Measurements from ENCODE around the gene FAM50B. TPM values are rescaled to one million over a fixed set of nuclear protein-coding genes. Genes with fewer than 3 reads are reported as not detected.
"Not testable (repeated sequence)": the region's sequence is repeated elsewhere in the genome, so short reads cannot be mapped to it uniquely, and the experiment has no call there.

Gene FAM50B
- total RNA-seq, 1 donor from 2014 or later, result 8.1 TPM

DNA sequence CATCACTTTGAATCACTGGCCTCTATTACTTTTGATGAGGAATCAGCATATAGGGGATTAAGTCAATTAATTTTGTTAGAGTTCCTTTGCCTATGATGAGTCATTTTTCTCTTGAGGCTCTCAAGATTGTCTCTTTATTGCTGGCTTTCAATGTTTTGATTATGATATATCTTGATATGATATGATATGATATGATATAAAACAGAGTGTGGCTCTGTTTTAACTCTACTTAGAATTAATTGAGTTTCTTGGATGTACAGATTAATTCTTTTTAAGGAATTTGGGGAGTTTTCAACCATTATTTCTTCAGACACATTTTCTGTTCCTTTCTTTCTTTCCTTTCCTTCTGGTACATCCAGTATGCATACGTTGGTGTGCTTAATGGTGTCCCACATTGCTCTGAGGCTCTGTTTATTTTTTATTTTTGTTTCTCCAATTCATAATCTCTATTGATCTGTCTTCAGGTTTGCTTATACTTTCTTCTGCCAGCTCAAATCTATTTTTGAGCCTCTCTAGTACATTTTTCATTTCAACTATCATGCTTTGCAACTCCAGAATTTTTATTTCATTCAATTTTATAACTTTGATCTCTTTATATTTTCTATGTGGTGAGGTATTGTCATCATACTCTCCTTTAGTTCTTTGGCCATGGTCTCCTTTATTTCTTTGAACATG lies 10.8 kb downstream of the FAM50B start:
- H3K4me3 ChIP-seq, result no peak overlapping the region
- H3K27ac ChIP-seq, result no peak overlapping the region
- peaks cover 0 to 15% of the 10 kb centered on the region in 2 donors for H3K4me1 ChIP-seq
- no peak for TF ChIP-seq CTCF (IDR thresholded peaks at IDR 0.05)
- intact Hi-C loops (cut with DNase I), result no loop called here
- peaks cover 0 to 25% of the 10 kb centered on the region in 2 donors for H3K9me3 ChIP-seq
- DNase-seq (ENCODE audit: low spot score in 2 of 2), result no peak
- no peaks in the 10 kb centered on the region for H3K36me3 ChIP-seq
- no peaks in the 10 kb centered on the region for H3K27me3 ChIP-seq

DNA sequence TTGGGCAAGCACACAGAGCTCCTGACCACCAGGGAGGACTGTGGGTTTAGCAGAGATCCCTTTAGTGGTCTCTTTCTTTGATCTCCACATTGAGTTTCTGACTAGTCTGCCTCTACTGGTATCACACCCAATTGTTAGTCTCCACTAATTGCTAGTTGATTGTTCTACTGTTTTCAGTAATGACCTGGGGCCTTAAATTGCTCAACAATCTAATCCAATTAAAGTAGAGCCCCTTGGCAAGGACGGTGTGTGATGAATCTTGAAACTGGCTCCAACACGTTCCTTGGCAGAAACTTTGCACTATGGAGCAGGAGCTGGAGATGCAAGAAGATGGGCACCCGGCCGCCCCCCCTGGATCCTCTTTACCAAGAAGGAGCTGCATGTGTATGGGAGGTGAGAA lies 12.3 kb downstream of the FAM50B start:
- Histone ChIP-seq H3K36me3 (no peaks in the 10 kb centered on the region), H3K27ac (no peak overlapping the region), H3K4me3 (no peak overlapping the region), H3K27me3 (no peaks in the 10 kb centered on the region), H3K4me1 (peaks cover 0 to 8% of the 10 kb centered on the region in 2 donors), H3K9me3 (peaks cover 0 to 25% of the 10 kb centered on the region in 2 donors)
- no peak for DNase-seq (ENCODE audit: low spot score in 2 of 2)
- intact Hi-C loops (cut with DNase I), result no loop called here
- no peak for TF ChIP-seq CTCF (IDR thresholded peaks at IDR 0.05)

- no peaks in the 10 kb centered on the region for H3K36me3 ChIP-seq
- intact Hi-C loops (cut with DNase I), result no loop called here
- H3K4me3 ChIP-seq, result no peak overlapping the region
- H3K4me1 ChIP-seq, result peaks cover 0 to 3% of the 10 kb centered on the region in 2 donors
- H3K27me3 ChIP-seq, result no peaks in the 10 kb centered on the region
- DNase-seq (ENCODE audit: low spot score in 2 of 2), result no peak
- no peak for TF ChIP-seq CTCF (IDR thresholded peaks at IDR 0.05)
- H3K9me3 ChIP-seq, result peaks cover 0 to 25% of the 10 kb centered on the region in 2 donors
- H3K27ac ChIP-seq, result no peak overlapping the region
Observed at GRCh38 chr6:3862038-3862437, 12.9 kb downstream of the FAM50B start.

GRCh38 chr6:3863322-3863721 lies 14.1 kb downstream of the FAM50B start:
- H3K4me3 ChIP-seq; H3K36me3 ChIP-seq; H3K27ac ChIP-seq; intact Hi-C loops (cut with DNase I); H3K27me3 ChIP-seq; DNase-seq (ENCODE audit: low spot score in 2 of 2); H3K4me1 ChIP-seq: not testable (repeated sequence)
- peaks cover 0 to 20% of the 10 kb centered on the region in 2 donors for H3K9me3 ChIP-seq

DNA sequence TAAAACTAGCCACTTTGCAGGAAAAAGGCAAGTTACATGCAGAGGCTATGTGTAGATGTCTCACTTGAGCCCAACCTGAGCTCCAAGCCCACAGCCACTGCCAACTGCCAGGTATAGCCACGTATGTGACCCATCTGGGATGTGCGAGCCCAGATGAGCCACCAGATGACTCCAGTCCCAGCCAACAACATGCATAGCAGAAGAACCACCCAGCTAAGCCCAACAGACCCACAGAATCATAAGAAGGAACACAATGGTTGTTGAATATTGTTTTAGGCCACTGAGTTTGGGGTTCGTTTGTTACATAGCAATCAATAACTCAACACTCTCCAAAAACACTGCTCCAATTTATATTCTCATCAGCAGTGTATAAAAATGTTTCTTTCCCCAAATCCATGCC lies 16.3 kb downstream of the FAM50B start:
- DNase-seq (ENCODE audit: low spot score in 2 of 2), result no peak
- no peak for TF ChIP-seq CTCF (IDR thresholded peaks at IDR 0.05)
- peaks cover 0 to 5% of the 10 kb centered on the region in 2 donors for H3K9me3 ChIP-seq
- no peaks in the 10 kb centered on the region for H3K27me3 ChIP-seq
- no peak overlapping the region for H3K4me3 ChIP-seq
- intact Hi-C loops (cut with DNase I), result no loop called here
- H3K27ac ChIP-seq, result no peak overlapping the region
- no peaks in the 10 kb centered on the region for H3K36me3 ChIP-seq
- H3K4me1 ChIP-seq, result peaks cover 0 to 7% of the 10 kb centered on the region in 2 donors

- no peak for DNase-seq (ENCODE audit: low spot score in 2 of 2)
- H3K36me3 ChIP-seq, result no peaks in the 10 kb centered on the region
- H3K4me3 ChIP-seq, result no peak overlapping the region
- no peak for TF ChIP-seq CTCF (IDR thresholded peaks at IDR 0.05)
- intact Hi-C loops (cut with DNase I), result no loop called here
- no peaks in the 10 kb centered on the region for H3K27me3 ChIP-seq
- no peaks in the 10 kb centered on the region for H3K9me3 ChIP-seq
- H3K27ac ChIP-seq, result peak overlapping the region; percentile 39 to 41
- H3K4me1 ChIP-seq, result peaks cover 0 to 7% of the 10 kb centered on the region in 2 donors
Observed at GRCh38 chr6:3867641-3868502, 18.7 kb downstream of the FAM50B start.
